ENCODE results near the gene GNB1L.
A peak's percentile ranks its signal among the peaks of the same experiment; 100 is the strongest.

The GNB1L gene

DNA sequence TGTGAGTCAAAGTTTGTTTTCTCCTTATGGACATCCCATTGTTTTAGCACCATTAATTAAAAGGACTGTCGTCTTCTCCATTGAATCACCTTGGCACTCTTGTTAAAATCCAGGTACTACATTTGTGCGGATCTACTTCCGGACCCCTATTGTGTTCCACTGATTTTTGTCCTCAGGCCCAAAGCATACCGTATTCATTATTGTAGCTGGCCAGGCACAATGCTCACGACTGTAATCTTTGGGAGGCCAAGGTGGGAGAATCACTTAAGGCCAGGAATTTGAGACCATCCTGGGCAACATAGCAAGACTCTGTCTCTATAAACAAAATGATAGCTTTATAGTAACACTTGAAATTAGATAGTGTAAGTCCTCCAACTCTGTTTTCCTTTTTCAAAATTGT is 8.9 kb upstream of the GNB1L start:
- no peak for DNase-seq (ENCODE audit: low read depth)

GRCh38 chr22:19862619-19863246 is 8.1 kb upstream of the GNB1L start:
- no peak for DNase-seq (ENCODE audit: low read depth)

GRCh38 chr22:19859861-19860510 is 5.3 kb upstream of the GNB1L start:
- DNase-seq (ENCODE audit: low read depth), result no peak

- DNase-seq (ENCODE audit: low read depth), result no peak
Observed at GRCh38 chr22:19857382-19857781, 2.7 kb upstream of the GNB1L start.

DNA sequence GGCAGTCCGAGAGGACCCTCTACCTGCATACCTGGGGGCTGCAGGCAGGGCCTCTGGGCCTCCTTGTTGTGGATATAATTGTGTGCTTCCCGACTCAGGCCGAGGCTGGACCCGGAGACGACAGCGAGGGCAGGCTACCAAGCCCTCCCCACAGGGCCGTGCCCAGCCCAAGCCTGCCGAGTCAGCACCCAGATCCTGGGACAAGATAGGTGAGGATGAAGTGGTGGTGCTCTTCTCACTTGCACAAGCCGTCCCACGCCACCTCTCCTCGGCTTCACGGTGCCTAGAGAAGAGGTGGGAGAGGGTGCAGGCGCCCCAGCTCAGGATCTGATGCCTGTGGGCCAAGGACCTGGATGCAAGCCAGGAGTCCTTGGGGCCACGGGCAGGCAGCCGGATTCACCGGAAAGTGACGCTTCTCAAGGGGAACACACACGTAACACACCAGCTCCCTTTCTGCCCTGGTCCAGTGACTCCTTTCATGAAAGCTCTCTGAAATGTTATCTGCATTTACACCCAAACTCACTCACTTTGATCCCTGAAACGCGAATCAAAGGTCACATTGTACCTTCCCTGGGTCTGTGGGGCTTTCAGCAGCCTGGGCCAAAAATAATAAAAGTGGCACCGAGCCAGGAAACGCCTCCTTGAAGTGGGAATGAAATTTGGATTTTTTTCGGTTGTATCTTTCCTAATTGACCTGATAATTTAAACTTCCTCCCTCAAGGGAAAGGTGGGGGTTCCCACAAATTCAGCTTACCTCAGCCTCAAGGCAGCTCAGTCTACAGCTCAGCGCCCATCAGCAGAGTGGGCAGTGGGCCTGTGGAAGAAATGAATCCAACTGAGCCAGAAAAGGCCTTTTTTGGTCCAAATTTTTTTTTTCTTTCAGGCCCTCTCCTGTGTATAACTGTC is 1.1 kb upstream of the GNB1L start:
- DNase-seq (ENCODE audit: low read depth), result peak; percentile 49

- peak; percentile 12 for DNase-seq (ENCODE audit: low read depth)
Observed at GRCh38 chr22:19853879-19854777, 546 bp downstream of the GNB1L start.

DNA sequence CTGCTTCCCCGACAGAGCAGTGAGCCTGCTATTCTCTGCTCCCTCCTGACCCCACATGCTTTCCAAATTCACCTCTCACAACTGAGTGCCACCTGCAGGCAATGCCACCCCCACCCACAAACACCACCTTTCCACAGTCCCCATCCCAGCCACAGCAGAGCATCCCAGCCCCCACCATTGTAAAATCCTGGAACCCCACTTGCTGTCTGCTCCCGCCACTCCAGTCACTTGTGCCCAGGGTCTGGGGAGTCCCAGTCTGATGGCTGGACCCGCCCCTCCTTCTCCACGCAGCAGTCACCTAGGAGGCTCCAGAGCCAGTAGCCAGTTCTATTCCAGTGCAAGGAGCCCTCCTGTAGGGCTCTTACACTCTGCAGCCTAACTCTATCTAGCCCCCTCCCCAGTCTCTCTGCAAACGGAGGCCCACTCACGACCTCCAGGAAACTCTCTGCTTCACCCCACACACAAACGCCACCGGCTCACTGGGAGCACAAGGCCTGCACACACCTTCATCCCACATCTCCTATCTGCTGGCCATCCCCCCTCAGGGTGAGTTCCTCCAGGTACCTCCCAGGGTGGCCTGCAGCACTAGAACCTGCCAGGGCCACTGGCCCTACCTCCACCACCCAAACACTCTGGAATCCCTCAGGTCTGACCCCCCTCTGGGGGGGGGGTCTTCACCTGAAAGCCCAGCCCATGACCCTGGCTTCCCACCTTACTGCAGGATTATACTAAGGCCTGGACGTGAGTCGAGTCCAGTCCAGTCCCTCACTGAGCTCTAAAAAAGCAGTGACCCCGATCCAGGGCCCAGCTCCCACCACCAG is 1.4 kb downstream of the GNB1L start:
- no peak for DNase-seq (ENCODE audit: low read depth)

DNA sequence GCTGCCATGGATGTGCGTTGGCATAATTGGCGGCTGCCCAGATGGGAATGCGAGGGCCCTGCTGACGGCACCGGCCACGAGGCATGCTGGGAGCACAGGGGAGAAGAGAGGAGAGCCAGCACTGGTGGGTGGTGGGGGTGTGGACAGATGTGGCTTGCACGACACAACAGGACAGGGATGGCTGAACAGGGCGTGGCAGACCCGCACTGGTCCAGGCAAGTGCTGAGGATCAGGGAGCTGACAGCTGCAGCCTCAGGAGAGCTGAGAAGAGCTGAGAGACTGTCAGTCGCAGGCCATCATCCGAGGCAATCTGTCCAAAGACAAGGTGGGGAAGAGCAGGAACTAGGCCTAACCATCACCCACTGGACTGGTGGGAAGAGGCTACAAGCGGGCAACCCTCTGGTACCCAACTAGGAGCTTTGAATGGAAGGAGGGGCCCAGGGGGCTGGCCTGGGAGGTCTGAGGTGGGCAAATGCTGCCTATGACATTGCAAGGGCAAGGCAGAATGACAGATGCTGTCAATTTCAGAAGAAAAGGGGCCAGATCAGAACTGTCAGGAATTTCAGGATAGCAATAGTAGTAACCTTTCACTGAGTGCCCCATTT is 2.4 kb downstream of the GNB1L start:
- DNase-seq (ENCODE audit: low read depth), result no peak

DNA sequence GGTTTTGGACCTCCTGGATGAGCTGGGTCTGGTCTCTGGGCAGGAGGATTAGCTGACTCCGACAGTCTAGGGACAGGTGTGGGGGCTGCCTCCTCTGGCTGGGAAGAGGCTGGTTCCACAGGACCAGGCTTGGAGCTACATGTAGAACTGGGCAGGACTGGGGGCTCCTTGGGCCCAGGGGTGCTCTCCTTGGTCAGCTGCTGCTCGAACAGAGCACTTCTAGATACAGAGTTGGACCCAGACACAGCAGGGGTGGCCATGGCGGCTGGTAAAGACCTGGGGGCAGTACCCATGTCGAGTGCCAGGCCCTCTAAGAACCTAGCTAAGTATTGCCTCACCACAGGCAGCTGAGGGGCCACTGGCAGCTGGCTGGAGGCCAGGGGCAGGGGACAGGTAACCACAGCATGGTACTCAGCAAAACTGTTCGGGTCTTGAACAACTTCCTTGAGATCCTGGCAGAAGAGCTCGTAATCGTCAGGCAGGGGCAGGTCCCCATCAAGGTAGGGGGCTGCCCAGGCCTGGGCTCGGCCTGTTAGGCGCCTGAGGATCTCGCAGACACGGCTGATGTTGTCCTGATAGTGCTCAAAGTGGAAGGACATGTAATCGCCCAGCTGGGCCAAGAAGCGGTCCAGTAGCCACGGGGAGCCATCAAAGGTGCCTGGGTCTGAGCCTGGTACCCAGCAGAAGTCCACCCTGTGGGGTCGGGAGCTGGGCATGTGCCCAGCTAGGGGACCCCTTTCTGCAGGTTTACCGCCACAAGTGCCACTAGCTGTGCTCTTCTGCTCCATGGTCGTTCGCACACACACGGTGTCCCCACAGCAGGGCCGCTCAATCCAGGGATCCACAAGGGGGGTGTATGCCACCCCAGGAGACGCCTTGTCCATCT is 3.1 kb downstream of the GNB1L start:
- DNase-seq (ENCODE audit: low read depth), result no peak

GRCh38 chr22:19850763-19851109 is 3.9 kb downstream of the GNB1L start:
- no peak for DNase-seq (ENCODE audit: low read depth)

- DNase-seq (ENCODE audit: low read depth), result no peak
Observed at GRCh38 chr22:19849835-19850762, 4.6 kb downstream of the GNB1L start.

GRCh38 chr22:19848298-19849224 is 6.1 kb downstream of the GNB1L start:
- DNase-seq (ENCODE audit: low read depth), result no peak

DNA sequence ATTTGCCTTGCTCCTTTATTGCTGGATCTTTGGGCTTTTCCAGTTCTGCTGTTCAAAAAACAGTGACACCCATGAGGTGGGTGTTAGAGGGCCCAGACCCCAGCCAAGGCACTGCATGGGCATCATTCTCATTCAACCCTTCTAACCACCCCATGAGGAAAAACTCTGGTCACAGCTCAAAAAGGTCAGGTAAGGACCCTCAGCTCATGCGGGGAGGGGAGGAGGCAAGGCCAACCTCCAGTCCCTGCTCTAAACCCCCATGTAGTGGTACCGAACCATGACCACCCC is 7.4 kb downstream of the GNB1L start:
- no peak for DNase-seq (ENCODE audit: low read depth)

- no peak for DNase-seq (ENCODE audit: low read depth)
Observed at GRCh38 chr22:19846620-19847344, 7.9 kb downstream of the GNB1L start.

- DNase-seq (ENCODE audit: low read depth), result no peak
Observed at GRCh38 chr22:19845054-19845722, 9.5 kb downstream of the GNB1L start.

GRCh38 chr22:19844377-19845053 is 10.2 kb downstream of the GNB1L start:
- DNase-seq (ENCODE audit: low read depth), result peak; percentile 35

Data from iris pigment epithelial cell (primary cell).